ENCODE measurements around the gene ARL11.
A peak's percentile ranks its signal among the peaks of the same experiment; 100 is the strongest.

ARL11 gene

DNA sequence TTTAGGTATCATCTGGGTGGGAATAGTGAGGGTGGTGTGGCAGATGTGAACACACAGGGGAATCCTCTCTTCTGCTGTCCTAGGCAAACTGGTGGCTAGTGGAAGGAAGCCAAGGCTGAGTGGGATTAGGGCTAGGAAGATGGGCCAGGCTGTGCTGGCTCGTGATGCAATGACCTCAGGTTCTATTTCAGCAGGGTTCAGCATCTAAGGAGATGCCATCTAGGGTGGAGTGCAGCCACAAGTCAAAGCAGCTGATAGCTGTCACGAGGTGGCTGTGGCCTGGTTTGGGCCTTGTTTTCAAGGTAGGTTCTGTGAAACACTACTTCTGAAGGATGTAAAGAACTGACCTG is 21.6 kb downstream of the ARL11 start:
- no peak for DNase-seq

DNA sequence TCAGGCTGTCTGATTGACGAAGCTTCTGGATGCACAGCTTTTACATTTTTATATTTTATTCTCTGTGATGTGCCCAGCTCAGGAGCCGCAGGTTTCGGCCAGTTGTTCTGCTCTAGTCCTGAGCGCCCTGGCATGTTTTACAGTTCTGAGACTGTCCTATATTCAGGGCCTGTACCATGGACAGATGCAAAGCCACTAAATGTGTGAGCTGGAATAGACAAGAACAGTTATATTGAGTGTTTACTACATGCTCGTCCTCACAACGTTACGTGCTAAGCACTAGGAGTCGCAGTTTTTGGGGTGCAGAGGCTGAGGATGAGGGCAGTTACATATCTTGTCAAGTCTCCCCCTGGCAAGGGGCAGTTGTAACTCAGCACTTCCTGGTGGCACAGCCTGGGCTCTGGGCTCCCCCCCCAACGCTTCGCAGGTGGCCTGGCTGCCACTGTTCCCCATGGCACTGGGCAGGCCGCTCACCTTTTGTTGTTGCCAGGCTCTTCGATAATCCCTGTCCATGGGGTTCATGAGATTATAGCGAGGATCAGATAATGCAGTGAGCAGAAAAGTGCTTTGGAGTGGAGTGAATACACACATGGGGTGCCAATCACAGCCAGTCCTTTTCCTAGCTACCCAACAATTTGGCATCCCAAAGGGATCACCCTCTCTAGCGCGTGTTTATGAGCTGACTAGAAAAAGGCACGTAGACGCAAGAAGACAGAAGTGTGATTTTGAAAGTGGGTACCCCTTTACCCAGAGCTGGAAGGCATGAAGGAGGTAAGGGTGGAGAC is 23.5 kb downstream of the ARL11 start:
- no peak for DNase-seq

DNA sequence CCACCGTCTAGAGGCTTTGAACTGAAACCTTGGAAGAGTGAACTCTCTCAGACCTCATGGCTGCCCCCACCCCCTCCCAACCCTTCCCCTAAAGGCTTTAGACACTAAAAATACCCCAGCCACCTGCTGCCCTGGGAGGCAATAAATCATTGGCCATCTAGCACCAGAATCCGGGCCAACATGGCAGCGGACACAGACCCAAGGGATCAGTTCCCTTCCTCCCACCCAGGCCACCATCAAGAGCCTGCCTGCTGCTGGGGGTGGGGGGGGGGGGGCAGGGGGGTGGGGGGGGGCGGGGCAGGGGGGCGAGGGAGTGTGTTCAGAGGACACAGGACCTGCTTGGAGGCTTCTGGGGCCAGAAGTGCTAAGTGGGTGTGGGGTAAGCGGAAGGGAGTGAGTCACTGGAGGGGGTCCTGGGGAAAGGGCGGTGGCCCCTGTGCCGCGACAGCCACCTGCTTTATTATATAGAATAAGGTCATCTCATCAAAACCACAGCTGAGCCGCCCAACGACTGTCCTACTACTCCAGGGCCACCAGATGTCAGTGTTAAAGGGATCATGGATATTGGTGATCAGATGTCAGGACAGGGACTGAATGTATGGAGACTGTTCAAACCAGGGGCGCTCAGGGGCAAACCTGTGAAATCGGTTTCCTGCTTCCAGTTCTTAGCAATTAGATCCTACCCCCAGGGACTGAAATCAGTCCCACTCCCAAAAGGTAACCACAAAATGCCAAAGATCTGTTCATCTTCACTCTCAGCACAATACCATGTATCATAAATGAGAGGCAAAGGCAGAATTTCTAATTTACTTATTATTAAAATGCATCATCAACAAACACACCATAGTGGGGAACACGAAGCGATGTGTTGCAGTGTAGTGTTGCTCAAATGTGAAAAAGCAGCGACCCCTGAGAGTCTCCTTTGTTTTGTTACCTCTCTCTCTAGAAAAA is 24.3 kb downstream of the ARL11 start:
- peak; percentile 39 for DNase-seq

DNA sequence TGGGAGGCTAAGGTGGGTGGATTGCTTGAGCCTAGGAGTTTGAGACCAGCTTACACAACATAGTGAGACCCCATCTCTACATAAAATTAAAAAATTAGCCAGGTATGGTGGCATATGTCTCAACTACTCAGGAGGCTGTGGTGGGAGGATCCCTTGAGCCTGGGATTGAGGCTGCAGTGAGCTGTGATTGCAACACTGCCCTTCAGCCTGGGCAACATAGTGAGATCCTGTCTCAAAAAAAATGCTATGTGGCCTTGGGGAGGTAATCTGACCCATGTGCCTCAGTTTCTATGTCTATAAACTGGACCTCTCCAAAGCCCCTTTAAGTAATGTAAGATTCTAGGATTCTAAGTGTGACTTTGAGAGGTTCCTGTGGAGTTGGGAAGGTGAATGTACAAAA is 25.2 kb downstream of the ARL11 start:
- no peak for DNase-seq

DNA sequence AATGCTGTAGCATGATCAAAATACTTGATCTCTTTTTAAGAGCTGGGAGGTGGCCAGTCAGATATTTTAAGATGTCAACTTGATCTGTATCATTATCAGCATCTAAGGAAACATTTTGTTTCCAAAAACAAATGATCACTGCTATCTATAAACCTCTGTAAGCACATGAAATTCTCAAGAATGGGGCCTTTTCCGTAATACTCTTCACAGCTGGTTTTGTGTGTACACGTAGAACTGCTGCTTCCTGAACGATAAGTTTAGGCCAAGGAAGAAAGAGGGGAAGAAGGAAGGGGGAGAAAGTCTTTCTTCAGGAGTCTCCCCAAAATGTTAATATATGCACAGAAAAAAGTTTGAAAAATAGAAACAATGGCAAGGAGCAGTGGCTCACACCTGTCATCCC is 25.7 kb downstream of the ARL11 start:
- DNase-seq = no peak

DNA sequence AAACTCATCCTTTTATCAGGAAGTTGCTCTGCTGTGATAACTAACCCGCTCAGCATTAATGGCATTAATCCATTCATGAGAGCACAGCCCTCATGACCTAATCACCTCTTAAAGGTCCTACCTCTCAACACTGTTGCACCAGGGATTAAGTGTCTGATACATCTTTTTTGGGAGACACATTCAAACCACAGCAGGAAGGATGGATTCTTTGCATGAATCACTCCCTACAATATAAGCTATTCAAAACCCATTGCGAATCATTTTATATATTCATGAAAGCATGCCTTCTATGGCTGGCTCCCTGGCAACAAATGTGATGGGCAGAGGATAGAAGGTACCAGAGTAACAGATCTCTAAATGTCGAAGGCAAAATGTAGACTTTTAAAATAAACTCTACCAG is 27.6 kb downstream of the ARL11 start:
- DNase-seq = no peak

DNA sequence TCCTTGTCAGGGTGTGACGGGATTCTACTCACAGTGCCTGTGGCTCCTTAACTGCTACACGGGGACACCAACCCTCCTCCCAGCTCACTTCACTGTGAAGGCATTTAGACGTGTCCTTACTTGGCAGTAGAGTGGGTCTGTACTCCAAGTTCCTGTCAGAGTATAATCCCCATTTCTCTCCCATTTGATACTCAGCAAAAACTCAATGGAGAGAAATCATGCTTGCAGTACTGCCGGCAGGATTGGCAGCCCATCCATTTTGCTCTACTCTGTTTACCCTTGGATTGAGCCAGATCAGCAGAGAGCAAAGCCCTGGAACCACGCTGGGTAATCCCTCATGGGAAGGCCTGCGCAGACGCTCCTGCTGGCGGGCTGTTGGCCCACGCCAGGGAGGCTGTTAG is 28.9 kb downstream of the ARL11 start:
- no peak for DNase-seq

DNA sequence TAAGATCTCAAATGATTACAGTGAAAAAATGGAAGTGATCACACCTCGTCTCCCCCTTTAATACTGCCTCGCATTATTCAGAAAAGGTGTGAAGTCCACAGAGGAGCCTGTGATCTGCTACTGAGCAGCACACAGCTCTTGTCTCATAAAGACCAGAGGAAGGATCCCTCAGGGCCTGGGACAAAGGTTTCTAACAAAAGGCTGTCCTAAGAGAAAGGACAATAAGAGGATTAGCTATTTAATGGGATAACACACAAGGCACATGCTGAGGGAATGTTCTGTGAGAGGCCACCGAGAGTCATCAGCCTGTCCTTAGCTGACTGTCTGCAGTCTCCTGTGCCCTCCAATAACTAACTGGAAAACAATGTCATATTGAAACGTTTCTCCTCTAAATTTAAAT is 36.3 kb downstream of the ARL11 start:
- no peak for DNase-seq

DNA sequence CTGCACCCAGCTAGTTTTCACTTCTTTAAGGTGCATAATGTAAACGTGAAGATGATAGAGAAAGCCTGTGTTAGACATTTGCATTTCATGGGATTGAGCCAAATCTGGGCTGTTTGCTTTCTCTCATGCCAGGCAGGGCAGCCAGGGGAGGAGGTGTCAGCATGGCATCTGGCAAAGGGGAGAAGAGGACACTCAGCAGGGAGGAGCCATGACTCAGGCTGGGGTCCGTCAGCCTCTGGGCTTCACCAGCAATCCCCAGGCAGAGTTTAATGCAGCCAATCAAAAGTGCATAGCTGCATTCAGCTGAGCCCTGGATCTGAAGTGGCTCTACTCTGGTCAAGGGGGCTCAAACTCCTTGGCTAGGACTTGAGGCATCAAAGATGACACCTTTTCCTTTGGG is 39.5 kb downstream of the ARL11 start:
- DNase-seq = no peak

DNA sequence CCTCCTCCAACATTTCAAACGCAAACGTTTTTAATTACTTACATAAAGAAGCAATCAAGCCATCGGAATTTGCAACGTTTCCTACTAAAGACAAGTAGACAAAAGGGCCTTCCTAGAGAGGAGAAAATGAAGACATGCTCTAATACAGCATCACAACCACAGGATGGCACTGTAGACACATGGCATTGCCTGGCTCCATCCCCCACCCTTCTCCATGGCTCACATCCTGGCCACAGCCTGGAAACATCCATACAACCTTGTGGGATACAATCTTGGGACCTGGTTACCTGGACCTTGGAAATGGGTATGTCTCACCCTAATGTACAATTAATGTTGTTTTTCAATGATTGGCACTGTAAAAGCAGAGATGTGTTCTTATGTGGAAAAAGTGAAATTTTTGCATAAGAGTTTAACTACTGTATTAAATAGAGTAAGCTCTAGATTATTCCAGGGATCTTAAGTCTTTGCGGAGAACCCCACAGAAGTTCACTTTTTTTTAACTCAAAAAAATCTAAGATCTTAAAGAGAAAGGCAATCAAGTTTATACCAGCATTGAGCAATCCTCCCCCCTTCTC is 41.5 kb downstream of the ARL11 start:
- peak; percentile 30 for DNase-seq

DNA sequence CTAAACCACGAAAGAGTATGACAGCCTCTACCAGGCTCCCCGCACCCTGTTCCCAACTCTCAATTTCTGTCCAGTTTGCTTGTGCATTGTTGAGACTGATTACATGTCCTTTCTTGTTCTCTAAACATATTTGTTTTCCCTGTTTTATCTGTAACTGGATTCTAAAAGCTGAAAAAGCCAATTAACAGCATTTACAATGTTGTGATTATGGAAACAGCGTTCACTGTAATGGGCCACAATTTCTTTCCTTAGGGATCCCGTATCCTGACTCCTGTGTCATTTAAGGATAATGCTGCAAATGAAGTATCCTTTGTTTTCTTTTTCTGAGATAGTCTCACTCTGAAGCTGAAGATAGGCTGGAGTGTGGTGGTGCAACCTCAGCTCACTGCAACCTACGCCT is 42.5 kb downstream of the ARL11 start:
- no peak for DNase-seq

DNA sequence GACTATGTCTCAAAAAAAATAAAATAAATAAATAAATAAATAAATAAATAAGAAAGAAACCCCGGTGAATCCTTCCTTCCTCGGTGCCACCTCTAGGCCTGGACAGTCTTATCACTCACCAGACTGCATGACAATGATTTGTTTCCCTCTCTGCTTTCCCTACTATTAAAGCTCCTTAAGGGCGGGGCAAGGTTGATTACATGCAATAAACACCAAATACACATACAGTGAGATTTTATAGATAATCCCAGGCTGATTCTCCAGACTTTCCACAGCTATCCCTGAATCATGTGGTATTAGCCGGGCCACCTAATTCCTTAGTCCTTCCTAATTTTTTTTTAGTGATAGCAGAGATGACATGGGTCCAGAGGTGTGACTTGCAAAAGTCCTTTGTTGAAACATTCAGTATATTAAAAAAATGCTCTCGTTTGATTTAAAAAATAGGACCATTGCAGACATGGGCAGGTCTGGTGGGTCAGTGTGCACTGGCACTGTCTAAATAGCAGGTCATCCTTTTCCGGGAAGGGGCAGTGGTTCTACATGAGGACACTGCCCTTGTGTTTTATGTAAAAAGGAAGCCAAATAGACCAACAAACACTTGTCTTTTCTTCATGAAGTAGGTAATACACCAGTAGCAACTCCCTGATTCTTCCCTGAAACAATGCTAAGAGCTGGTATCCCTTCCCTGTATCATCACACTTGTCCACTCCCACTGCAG is 48.4 kb downstream of the ARL11 start:
- DNase-seq = no peak

DNA sequence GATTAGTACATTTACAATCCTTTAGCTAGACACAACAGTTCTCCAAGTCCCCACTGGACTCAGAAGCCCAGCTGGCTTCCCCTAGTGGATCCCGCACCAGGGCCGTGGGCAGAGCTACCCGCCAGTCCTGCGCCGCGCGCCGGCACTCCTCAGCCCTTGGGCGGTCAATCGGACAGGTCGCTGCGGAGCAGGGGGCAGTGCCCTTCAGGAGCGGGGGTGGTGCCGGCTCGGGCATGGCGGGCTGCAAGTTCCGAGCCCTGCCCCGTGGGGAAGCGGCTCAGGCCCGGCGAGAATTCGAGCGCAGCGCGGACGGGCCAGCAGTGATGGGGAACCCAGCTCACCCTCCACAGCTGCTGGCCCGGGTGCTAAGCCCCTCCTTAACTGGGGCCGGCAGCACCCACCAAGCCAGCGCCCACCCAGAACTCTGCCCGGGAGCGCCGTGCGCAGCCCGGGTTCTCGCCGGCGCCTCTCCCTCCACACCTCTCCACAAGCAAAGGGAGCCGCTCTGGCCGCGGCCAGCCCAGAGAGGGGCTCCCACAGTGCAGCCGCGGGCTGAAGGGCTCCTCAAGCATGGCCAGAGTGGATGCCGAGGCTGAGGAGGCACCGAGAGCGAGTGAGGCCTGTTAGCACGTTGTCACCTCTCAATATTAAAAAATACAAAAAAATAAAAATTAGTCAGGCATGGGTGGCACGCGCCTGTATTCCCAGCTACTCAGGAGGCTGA is 50.0 kb downstream of the ARL11 start:
- no peak for DNase-seq

DNA sequence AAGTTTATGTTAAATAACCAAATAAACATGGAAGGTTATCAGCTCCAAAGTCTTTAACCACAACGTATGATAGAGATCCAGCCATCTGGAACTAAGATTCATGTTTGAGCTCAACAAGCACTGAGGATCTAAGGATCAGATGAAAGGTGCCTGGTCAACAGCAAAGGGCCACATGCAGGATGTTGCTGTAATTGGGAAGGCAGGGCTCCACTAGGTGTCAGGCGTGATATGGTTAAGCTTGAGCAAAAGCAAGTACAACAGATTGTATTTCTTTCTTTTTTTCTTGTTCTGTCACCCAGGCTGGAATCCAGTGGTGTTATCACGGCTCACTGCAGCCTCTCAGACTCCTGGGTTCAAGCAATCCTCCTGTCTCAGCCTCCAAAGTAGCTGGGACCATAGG is 50.9 kb downstream of the ARL11 start:
- no peak for DNase-seq

DNA sequence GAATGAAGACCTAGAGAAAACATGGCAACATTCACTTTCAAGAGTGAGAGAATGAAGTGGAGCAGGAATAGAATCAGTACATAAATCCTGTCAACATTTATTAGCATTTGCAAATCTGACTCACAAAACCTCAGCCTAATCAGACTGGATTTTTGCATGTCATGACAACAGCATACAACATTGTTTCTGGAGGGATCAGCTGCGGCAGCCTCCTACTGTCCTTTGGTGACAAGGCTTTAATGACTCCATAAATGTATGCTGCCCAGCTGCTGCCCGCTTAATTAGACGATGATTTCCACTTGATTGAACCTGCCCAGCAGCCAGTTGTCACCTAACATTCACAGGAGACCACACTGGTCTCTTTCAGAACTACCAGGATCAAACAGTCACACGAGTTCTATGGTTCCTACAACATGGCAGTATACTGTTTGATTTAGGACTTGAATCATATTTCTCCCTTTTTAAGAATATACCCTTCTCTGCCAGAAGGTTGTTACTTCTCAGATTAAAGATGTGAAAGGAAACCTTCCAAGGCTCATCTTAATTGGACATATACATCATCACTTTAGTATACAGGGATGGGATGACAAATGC is 53.6 kb downstream of the ARL11 start:
- no peak for DNase-seq

All from activated CD4-positive, alpha-beta T cell treated with anti-CD3 and anti-CD28 coated beads, Interleukin-2, Interleukin-6, amounts not matched to agents 100 ng/mL and 50 ng/mL, durations not matched to agents 16 hours and 8 hours (primary cell).